ENCODE results near the gene ISYNA1. TPM values are rescaled to one million over a fixed set of nuclear protein-coding genes. Genes with fewer than 3 reads are reported as not detected.

ISYNA1 gene
- total and polyA plus RNA-seq, 2 of the 8 experiments (the other 6 are each of a cell fraction or from before 2014, with no cell fraction given) = 207 to 264 TPM

DNA sequence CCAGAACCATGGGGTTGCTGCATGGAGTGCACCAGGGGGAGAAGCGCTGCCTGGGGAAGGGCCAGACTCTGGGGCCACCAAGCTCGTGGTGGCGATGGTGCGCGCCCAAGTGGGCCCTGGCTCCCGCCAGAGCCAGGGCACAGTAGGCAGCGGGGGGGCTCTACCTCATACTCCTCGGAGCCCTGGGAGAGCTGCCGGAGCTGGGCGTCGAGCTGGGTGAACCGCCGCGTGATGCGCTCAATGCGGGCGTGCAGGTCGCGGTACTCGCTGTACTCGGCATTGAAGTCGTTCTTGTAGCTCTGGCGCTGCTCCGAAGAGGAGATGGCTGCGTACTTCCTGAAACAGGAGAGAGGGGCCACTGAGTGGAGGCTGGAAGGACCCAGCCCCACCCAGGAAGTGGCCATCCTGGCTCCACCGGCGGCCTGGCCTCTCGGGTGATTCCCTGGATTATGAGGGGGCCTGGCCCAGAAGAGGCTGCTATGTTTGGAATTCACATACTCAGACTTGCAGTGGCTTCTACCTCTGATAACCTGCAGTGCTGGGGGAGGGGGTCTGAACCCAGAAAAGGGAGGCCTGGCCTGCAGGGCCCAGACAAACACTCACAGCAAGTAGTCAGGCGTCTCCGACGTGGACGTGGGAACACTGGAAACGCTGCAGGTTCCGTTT, 8.3 kb upstream of the ISYNA1 start (continued):
- TF ChIP-seq GTF2F1 (IDR thresholded peaks at IDR 0.05; ENCODE audit: borderline replicate concordance, low read depth, low read length) (no peak), POLR2AphosphoS5 (IDR thresholded peaks at IDR 0.05; ENCODE audit: low read depth, low read length) (no peak), EP300 (IDR thresholded peaks at IDR 0.05; ENCODE audit: borderline replicate concordance in 1 of 2, low read depth in 2 of 2, low read length in 2 of 2) (no peak), USF2 (IDR thresholded peaks at IDR 0.05; ENCODE audit: low read length) (no peak), FOSL1 (IDR thresholded peaks at IDR 0.05; ENCODE audit: insufficient read depth, low read depth, low read length) (no peak), BCL11A (IDR thresholded peaks at IDR 0.05; ENCODE audit: low read depth in 2 of 2, low read length in 2 of 2) (no peak), EZH2 (IDR thresholded peaks at IDR 0.05; ENCODE audit: low read depth, low read length, severe bottlenecking) (no peak), POLR2A (IDR thresholded peaks at IDR 0.05; ENCODE audit: control extremely low read depth in 1 of 2, low read depth in 2 of 2, low read length in 2 of 2) (no peak), CHD1 (IDR thresholded peaks at IDR 0.05; ENCODE audit: low read depth, low read length) (no peak), CHD7 (IDR thresholded peaks at IDR 0.05; ENCODE audit: insufficient replicate concordance, low read length) (no peak)
